T-helper 17 cell (primary cell): ENCODE measurements around the gene FEM1B. TPM values are rescaled to one million over a fixed set of nuclear protein-coding genes. Genes with fewer than 3 reads are reported as not detected.

Experiments
- ATAC-seq: fragments of 150-1000 bp; cut with Tn5 transposase; 2 replicates; pipeline ENCODE4 v1.10.0; 2021; ENCODE audit warnings: mild to moderate bottlenecking, moderate library complexity
- DNase-seq, 3 donors: peaks; one replicate each; pipeline versions ENCODE4 v3.0.0 to v3.0.0-alpha.2; 2020 to 2021
- H3K9me3 ChIP-seq: one replicate; pipeline ENCODE4 v1.7.0; 2013; ENCODE audit warnings: low read length, mild to moderate bottlenecking; ENCODE audit not compliant: control insufficient read depth, poor library complexity, severe bottlenecking
- H3K27ac Mint-ChIP-seq: one replicate; pipeline ENCODE4 v1.8.0; 2022; ENCODE audit warnings: mild to moderate bottlenecking, moderate library complexity, mixed read lengths
- H3K27me3 Mint-ChIP-seq: one replicate; pipeline ENCODE4 v1.8.0; 2022; ENCODE audit warnings: mixed read lengths
- H3K36me3 Mint-ChIP-seq: one replicate; pipeline ENCODE4 v1.8.0; 2022; ENCODE audit warnings: low read depth, mixed read lengths
- H3K4me1 Mint-ChIP-seq: one replicate; pipeline ENCODE4 v1.8.0; 2022; ENCODE audit warnings: mild to moderate bottlenecking, mixed read lengths
- H3K4me3 Mint-ChIP-seq: one replicate; pipeline ENCODE4 v1.8.0; 2022; ENCODE audit warnings: mild to moderate bottlenecking, moderate library complexity, mixed read lengths
- total RNA-seq, 4 donors: library from RNA in 2 of 4; stranded (reverse) in 2 of 4; gene quantifications; one replicate each; pipeline ENCODE4 v1.2.3 and lab custom pipeline; 2022 to 2026

FEM1B gene
- total RNA-seq, 2 donors from 2014 or later: 62.4 to 73.0 TPM

GRCh38 chr15:68318931-68319909 lies 41.7 kb downstream of the FEM1B start:
- no peak for DNase-seq
- no peaks in the 10 kb centered on the region for H3K9me3 ChIP-seq
- no peak for ATAC-seq
- H3K4me3 Mint-ChIP-seq: peak overlapping the region; percentile 21
- H3K27me3 Mint-ChIP-seq: peaks cover 39% of the 10 kb centered on the region
- peaks cover 16% of the 10 kb centered on the region for H3K4me1 Mint-ChIP-seq
- H3K27ac Mint-ChIP-seq: no peak overlapping the region
- peaks cover 9% of the 10 kb centered on the region for H3K36me3 Mint-ChIP-seq

DNA sequence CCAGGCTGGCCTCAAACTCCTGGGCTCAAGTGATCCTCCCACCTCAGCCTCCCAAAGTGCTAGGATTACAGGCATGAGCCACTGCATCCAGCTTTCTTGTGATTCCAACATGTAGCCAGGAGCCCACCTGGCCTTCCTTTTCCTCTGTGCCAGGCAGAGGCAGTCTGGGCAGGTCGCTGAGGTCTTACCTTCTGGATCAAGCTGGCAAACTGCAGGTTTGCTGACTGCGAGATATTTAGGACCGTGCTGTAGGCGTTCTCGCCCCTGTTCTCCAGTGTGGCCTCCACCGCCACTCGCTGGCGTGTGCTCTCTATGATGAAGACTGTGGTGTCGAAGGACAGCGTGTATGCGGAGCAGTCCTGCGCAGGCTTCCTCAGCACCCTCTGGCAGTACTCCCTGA lies 42.5 kb downstream of the FEM1B start:
- H3K9me3 ChIP-seq: no peaks in the 10 kb centered on the region
- Mint-ChIP-seq H3K4me3 (no peak overlapping the region), H3K4me1 (peaks cover 19% of the 10 kb centered on the region), H3K36me3 (peaks cover 9% of the 10 kb centered on the region), H3K27ac (no peak overlapping the region), H3K27me3 (peaks cover 39% of the 10 kb centered on the region)
- no peak for DNase-seq
- no peak for ATAC-seq

- peak overlapping the region; percentile 71 for H3K27ac Mint-ChIP-seq
- peaks cover 19% of the 10 kb centered on the region for H3K4me1 Mint-ChIP-seq
- peaks cover 31% of the 10 kb centered on the region for H3K27me3 Mint-ChIP-seq
- H3K4me3 Mint-ChIP-seq: no peak overlapping the region
- H3K9me3 ChIP-seq: no peaks in the 10 kb centered on the region
- peaks cover 9% of the 10 kb centered on the region for H3K36me3 Mint-ChIP-seq
- DNase-seq: no peak
- no peak for ATAC-seq
These were observed 43.7 kb downstream of the FEM1B start for GRCh38 chr15:68321229-68321628.

DNA sequence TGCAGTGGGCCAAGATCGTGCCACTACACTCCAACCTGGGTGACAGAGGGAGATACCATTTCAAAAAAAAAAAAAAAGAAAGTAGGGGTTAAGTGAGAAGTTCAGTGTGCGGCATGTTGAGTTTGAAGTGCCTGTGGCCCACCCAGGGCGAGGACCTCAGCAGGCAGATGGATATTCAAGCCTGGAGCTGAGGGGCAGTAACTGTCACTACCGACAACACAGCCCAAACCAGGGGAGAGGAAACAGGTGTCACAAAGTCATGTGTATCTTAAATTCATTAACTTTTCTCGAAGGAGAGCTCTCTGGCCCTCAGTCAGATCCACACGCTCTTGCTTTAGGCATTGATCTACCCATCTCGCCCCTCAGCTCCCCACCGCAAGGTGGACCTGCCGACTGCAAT lies 45.3 kb downstream of the FEM1B start:
- Mint-ChIP-seq H3K27me3 (peaks cover 30% of the 10 kb centered on the region), H3K27ac (no peak overlapping the region), H3K4me1 (peaks cover 29% of the 10 kb centered on the region), H3K36me3 (peaks cover 6% of the 10 kb centered on the region), H3K4me3 (no peak overlapping the region)
- ATAC-seq: no peak
- H3K9me3 ChIP-seq: no peaks in the 10 kb centered on the region
- no peak for DNase-seq

GRCh38 chr15:68325726-68326125 lies 48.2 kb downstream of the FEM1B start:
- ATAC-seq (no peak), DNase-seq (no peak)
- Mint-ChIP-seq H3K36me3 (peaks cover 6% of the 10 kb centered on the region), H3K4me3 (no peak overlapping the region), H3K4me1 (peaks cover 44% of the 10 kb centered on the region), H3K27me3 (peaks cover 37% of the 10 kb centered on the region), H3K27ac (peak overlapping the region; percentile 86)
- no peaks in the 10 kb centered on the region for H3K9me3 ChIP-seq

DNA sequence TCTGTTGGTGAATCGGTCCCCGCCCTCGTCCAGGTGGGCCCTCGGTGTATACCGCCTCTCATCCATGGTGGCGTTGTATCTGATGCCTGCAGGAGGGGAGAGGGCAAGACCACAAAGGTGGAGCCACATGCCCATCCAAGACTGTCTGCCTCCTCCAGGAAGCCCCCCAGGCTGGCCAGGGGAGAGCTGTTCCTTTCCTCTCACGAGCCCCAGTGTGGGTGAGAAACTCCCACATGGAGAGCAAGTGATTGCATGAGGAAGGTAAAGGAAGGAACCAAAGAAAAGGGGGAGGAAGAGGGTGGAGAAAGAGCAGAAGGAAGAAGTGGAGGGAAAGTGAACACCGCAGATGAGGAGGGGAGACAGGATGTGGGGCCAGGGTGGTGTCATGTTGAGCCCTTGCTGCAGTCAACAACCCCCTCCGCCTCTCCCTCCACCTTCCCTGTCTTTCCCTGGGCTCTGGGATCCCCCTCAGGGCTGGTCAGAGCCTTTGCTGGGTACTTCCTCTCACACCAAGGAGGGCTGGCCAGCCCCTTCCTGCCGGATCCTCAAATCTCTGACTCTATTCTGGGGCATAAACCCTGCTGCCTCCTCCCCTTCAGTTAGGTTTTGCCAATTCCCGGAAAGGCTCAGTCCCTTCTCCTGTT lies 49.3 kb downstream of the FEM1B start:
- ATAC-seq: no peak
- no peaks in the 10 kb centered on the region for H3K9me3 ChIP-seq
- Mint-ChIP-seq H3K4me1 (peaks cover 42% of the 10 kb centered on the region), H3K27me3 (peaks cover 39% of the 10 kb centered on the region), H3K36me3 (peaks cover 4% of the 10 kb centered on the region), H3K27ac (peak overlapping the region; percentile 86), H3K4me3 (peak overlapping the region; percentile 78)
- DNase-seq: no peak

- Mint-ChIP-seq H3K4me3 (peak overlapping the region; percentile 41), H3K36me3 (peaks cover 2% of the 10 kb centered on the region), H3K4me1 (peaks cover 41% of the 10 kb centered on the region), H3K27ac (peak overlapping the region; percentile 3), H3K27me3 (peaks cover 40% of the 10 kb centered on the region)
- DNase-seq (no peak), ATAC-seq (peak; percentile 69)
- no peaks in the 10 kb centered on the region for H3K9me3 ChIP-seq
These were observed 50.9 kb downstream of the FEM1B start for GRCh38 chr15:68328443-68328842.

GRCh38 chr15:68328964-68329363 lies 51.4 kb downstream of the FEM1B start:
- DNase-seq: no peak
- Mint-ChIP-seq H3K36me3 (peaks cover 4% of the 10 kb centered on the region), H3K4me1 (peaks cover 38% of the 10 kb centered on the region), H3K27ac (peak overlapping the region; percentile 3), H3K27me3 (peaks cover 41% of the 10 kb centered on the region), H3K4me3 (no peak overlapping the region)
- H3K9me3 ChIP-seq: no peaks in the 10 kb centered on the region
- ATAC-seq: no peak

GRCh38 chr15:68330416-68330815 lies 52.9 kb downstream of the FEM1B start:
- DNase-seq: no peak
- peak overlapping the region; percentile 24 for H3K27ac Mint-ChIP-seq
- no peak overlapping the region for H3K4me3 Mint-ChIP-seq
- H3K9me3 ChIP-seq: no peaks in the 10 kb centered on the region
- H3K36me3 Mint-ChIP-seq: peaks cover 5% of the 10 kb centered on the region
- ATAC-seq: no peak
- peaks cover 35% of the 10 kb centered on the region for H3K4me1 Mint-ChIP-seq
- peaks cover 46% of the 10 kb centered on the region for H3K27me3 Mint-ChIP-seq

DNA sequence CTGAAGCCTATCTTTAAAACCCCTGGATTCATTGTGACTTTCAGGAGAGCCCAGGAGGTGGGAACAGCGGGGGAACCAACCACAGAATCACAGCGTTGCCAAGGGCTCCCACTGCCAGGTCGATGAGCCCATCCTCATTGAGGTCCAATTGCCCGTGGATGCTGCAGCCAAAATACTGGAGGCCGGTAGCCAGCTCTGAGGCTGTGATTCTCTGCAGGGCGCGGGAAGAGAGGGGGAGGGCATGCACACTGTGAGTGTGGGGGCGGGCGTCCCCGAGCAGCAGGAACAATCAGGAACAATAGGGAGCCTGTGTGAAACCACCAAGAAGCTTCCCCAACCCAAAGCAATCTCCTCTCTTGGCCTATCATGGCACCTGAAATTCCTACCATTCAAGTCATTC lies 53.4 kb downstream of the FEM1B start:
- H3K4me1 Mint-ChIP-seq: peaks cover 35% of the 10 kb centered on the region
- ATAC-seq: no peak

DNA sequence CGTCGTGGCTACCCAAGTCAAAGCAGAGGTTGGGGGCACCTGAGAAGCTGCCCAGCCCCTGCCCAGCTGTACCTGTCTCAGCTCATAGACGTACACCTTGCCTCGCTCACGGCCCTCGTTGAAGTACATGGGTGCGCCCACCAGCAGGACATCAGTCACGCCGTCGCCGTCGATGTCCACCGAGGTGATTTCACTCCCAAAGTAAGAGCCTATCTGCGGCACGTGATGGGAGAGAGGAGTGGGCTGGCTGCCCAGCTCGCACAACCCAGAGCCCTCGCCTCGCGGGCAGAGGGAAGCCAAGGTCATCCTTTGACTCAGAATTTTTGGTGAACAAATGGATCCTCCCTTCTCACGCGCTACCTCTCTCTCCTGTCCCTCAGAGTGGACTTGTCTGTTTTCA lies 54.7 kb downstream of the FEM1B start:
- Mint-ChIP-seq H3K36me3 (peaks cover 5% of the 10 kb centered on the region), H3K27me3 (peaks cover 46% of the 10 kb centered on the region), H3K4me1 (peaks cover 24% of the 10 kb centered on the region), H3K4me3 (no peak overlapping the region), H3K27ac (no peak overlapping the region)
- DNase-seq (no peak), ATAC-seq (no peak)
- no peaks in the 10 kb centered on the region for H3K9me3 ChIP-seq

More for the DNA sequence above, 53.4 kb downstream of the FEM1B start:
- Mint-ChIP-seq H3K4me3 (no peak overlapping the region), H3K27ac (no peak overlapping the region), H3K27me3 (peaks cover 46% of the 10 kb centered on the region), H3K36me3 (peaks cover 5% of the 10 kb centered on the region)
- no peaks in the 10 kb centered on the region for H3K9me3 ChIP-seq
- no peak for DNase-seq

DNA sequence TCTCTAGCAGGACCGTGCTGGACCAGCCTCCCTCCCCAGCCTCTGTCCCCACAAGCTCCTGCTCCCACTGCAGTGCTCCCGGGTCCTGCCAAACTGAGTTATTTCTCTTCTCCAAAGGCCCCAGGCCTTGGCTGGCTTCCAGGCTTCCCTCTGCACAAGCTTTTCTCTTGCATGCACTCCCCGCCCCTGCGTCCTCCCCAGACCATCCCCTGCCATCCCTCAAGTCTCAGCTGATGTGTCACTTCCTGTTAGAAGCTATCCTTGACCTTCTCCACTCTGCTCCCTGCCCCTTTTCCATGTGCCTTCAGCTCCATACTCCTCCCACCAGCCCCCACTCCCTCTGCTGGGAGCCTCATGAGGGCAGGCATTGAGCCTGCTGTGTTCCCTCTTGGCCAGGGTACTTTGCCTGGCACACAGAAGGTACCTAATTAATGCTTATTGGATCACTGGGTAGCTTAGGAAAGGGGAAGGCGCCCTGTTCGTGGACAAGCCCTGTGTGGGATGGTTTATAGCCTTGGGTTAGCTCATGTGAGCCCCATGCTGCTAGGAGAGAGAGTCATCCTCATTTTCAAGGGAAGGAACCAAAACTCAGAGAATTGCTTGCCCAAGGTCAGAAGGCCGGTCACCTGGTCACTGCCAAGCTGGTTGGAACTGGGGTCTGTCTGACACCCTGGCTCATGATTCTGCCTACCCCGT lies 56.4 kb downstream of the FEM1B start:
- Mint-ChIP-seq H3K27ac (no peak overlapping the region), H3K4me3 (no peak overlapping the region)
- H3K9me3 ChIP-seq: no peaks in the 10 kb centered on the region

GRCh38 chr15:68334661-68335124 lies 57.1 kb downstream of the FEM1B start:
- H3K9me3 ChIP-seq: no peaks in the 10 kb centered on the region
- peaks cover 30% of the 10 kb centered on the region for H3K27me3 Mint-ChIP-seq
- no peak for ATAC-seq

More for the DNA sequence above, 56.4 kb downstream of the FEM1B start:
- peaks cover 8% of the 10 kb centered on the region for H3K4me1 Mint-ChIP-seq
- no peak for ATAC-seq
- no peak for DNase-seq
- peaks cover 33% of the 10 kb centered on the region for H3K27me3 Mint-ChIP-seq
- H3K36me3 Mint-ChIP-seq: peaks cover 7% of the 10 kb centered on the region

More at GRCh38 chr15:68334661-68335124, 57.1 kb downstream of the FEM1B start:
- Mint-ChIP-seq H3K27ac (no peak overlapping the region), H3K4me3 (no peak overlapping the region), H3K4me1 (peaks cover 3% of the 10 kb centered on the region), H3K36me3 (peaks cover 7% of the 10 kb centered on the region)
- no peak for DNase-seq
